HG03354 (cell line): ENCODE results near the gene PHC3.

ENCODE experiments used
- ATAC-seq: cut with Tn5 transposase; IDR thresholded peaks from one replicate; pipeline ENCODE4 v1.9.1; 2021; ENCODE audit warnings: mild to moderate bottlenecking; ENCODE audit not compliant: unreplicated experiment, poor library complexity, severe bottlenecking

PHC3 gene

GRCh38 chr3:170050753-170051152, 130.8 kb downstream of the PHC3 start:
- no peak for ATAC-seq

GRCh38 chr3:170049146-170050000, 132.2 kb downstream of the PHC3 start:
- no peak for ATAC-seq

GRCh38 chr3:170047133-170047404, 134.5 kb downstream of the PHC3 start:
- ATAC-seq: no peak

GRCh38 chr3:170046269-170047132, 135.0 kb downstream of the PHC3 start:
- ATAC-seq: no peak

DNA sequence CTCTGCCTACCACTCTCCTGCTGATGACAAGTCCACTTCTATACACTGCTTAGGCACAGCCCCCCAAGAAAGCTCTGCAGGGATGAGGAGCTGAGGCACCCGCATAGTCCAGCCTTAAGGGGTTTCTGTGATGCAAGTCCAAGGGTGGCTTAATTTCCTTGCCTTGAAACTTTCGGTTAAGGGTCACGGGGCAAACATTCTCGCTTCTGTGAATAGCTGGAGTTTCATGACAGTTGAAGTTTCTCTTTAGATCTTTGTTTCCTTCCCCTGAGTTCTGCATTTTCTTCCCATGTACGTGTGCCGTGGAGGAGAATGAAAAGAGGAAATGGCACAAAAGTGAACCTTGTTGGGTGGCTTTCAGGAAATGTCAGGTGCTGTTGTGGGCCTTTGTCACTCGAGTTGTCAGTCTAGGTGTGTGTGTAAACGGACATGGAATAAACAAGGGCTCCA, 136.7 kb downstream of the PHC3 start:
- ATAC-seq: peak; percentile 80

DNA sequence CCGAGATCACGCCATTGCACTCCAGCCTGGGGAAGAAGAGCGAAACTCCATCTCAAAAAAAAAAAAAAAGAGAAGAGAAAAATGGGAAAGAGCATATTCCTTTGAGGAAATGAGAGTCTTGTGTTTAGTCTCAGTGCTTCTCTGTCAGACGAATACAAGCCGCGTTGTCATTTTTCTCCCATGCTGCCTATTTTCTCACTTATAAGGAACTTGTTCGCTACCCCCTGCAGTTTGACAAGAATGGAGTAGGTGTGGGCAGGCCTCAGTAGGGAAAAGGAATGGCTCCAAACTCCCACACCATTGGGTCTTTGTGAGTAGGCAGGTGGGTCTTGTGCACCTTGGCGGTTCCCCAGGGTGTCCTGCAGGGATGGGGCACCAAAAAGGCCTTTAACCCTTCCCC, 137.3 kb downstream of the PHC3 start:
- no peak for ATAC-seq

DNA sequence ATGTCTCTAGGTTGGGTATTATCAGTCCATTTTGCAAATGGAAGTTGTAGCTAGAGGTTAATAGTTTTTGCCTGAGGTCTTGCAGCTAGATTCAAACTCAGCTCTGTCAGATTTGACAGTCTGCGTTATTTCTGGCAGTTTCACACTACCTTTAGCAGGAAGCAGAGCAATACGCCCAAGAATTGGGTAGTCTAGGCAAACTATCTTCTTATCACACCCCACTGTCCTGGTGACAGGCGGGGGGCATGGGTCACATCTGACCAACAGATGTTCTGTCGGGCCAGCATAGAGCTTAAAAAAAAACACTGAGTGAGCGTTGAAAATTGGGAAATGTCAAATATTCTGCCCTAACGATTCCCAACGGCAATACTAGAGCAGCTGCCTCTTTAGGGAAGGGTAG, 138.0 kb downstream of the PHC3 start:
- ATAC-seq: no peak

DNA sequence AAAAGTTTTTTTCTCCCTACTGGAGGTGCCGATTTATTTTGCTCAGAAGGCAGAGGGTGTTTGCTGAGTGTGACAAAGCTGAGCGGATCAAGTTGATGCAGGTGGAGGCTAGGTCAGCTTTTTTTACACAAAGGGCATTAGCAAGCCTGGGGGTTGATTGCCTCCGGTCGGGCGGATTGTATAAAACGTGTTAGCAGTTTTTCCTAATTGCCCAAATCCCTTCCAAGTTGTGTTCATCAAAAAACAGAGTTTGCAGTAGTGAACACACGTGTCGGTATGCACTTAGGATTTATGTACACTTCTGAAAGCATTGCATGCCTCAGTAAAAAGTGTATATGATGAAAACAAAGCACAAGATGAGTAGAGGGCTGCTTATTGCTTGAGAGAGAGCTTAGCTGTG, 141.1 kb downstream of the PHC3 start:
- no peak for ATAC-seq

DNA sequence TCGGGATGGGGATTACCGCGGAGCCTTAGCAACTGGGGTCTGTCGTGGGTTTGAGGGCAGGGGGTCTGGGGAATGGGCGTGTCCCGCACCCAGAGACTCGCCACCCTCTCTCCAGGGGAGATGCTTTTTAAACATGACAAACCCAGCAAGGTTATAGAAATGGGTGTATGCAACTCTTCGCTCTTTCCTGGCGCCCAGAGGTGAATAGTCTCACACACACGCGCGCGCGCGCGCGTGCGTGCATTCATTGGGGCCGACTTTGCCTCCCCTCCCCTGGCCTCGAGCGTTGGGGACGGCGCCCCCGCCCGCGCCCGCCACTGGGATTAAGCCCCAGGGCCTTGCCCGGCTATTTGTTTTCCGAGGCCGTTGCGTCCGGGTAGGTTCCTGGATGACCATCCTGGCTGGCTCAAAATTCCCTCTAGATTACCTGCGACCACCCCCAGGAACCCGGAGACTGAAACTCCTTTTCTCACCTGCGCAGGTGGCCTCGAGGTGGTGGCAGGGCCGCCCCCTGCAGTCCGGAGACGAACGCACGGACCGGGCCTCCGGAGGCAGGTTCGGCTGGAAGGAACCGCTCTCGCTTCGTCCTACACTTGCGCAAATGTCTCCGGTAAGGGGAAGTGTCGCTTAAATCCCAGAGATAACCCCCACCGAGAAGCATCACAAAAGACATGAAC, 143.0 kb downstream of the PHC3 start:
- peak; percentile 17 for ATAC-seq
